ENCODE results near the gene TAS2R30.

DNA sequence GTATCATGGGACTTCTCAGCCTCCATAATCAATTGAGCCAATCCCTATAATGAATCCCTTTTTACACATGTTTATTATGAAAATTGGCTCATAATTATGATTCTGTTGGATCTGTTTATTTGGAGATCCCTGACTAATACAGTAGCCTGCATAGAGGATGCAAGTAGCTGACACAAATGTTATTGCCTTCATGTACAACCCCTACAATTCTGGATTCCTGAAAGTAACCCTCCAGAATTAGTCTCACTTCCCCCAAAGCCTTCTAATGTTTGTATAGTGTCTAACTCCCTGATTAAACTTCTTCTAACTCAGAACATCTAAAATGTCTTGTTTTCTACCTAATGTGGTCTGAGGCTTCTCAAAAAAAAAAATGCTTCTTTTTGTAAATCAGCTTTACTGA is 29.9 kb upstream of the TAS2R30 start:
- TF ChIP-seq, protein P1, sequence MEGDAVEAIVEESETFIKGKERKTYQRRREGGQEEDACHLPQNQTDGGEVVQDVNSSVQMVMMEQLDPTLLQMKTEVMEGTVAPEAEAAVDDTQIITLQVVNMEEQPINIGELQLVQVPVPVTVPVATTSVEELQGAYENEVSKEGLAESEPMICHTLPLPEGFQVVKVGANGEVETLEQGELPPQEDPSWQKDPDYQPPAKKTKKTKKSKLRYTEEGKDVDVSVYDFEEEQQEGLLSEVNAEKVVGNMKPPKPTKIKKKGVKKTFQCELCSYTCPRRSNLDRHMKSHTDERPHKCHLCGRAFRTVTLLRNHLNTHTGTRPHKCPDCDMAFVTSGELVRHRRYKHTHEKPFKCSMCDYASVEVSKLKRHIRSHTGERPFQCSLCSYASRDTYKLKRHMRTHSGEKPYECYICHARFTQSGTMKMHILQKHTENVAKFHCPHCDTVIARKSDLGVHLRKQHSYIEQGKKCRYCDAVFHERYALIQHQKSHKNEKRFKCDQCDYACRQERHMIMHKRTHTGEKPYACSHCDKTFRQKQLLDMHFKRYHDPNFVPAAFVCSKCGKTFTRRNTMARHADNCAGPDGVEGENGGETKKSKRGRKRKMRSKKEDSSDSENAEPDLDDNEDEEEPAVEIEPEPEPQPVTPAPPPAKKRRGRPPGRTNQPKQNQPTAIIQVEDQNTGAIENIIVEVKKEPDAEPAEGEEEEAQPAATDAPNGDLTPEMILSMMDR (IDR thresholded peaks at IDR 0.05), result no peak
- TF ChIP-seq POLR2A (IDR thresholded peaks at IDR 0.05; ENCODE audit: low read depth), result no peak

All from esophagus muscularis mucosa (tissue), 3 donors.